Esophagus squamous epithelium (tissue), 4 donors: ENCODE measurements around the gene EHHADH.

ENCODE experiments used
- CTCF ChIP-seq, 6 experiments: fragments of 450-650 bp in 4 of 6; fragments of 200-600 bp in 2 of 6; sonication (generic) in 2 of 6; IDR thresholded peaks; one replicate each; pipeline ENCODE4 v1.5.1; 2016 to 2019; ENCODE audit warnings: antibody characterized with exemption in 6 of 6, mild to moderate bottlenecking in 4 of 6, moderate library complexity in 4 of 6
- POLR2A ChIP-seq, 4 donors: fragments of 450-650 bp; IDR thresholded peaks; one replicate each; pipeline ENCODE4 v1.6.1; 2017; ENCODE audit warnings: antibody characterized with exemption in 4 of 4, mild to moderate bottlenecking in 4 of 4, moderate library complexity in 3 of 4

GRCh38 chr3:185233328-185233727 lies 20.5 kb downstream of the EHHADH start:
- no peak for TF ChIP-seq CTCF (IDR thresholded peaks at IDR 0.05)
- no peak for TF ChIP-seq POLR2A (IDR thresholded peaks at IDR 0.05)
